HG02970 (cell line): Measurements from ENCODE around the gene CCDC160.

ENCODE experiments used
- ATAC-seq: cut with Tn5 transposase; IDR thresholded peaks from one replicate; pipeline ENCODE4 v1.9.1; 2021; ENCODE audit warnings: mild to moderate bottlenecking, moderate library complexity, moderate number of reproducible peaks; ENCODE audit not compliant: unreplicated experiment, low FRiP score

The CCDC160 gene

GRCh38 chrX:134294548-134294947 is 57.6 kb downstream of the CCDC160 start:
- no peak for ATAC-seq
